NOMO-1 treated with dmso at 0.1 percent for 144 hours (cell line): ENCODE measurements around the gene LEFTY1.
"Not testable (repeated sequence)": the region's sequence is repeated elsewhere in the genome, so short reads cannot be mapped to it uniquely, and the experiment has no call there.

Source experiments
- DNase-seq: peaks from one replicate; lab custom pipeline; 2025; ENCODE audit not compliant: unreplicated experiment; lab: John Stamatoyannopoulos, UW

LEFTY1 gene

DNA sequence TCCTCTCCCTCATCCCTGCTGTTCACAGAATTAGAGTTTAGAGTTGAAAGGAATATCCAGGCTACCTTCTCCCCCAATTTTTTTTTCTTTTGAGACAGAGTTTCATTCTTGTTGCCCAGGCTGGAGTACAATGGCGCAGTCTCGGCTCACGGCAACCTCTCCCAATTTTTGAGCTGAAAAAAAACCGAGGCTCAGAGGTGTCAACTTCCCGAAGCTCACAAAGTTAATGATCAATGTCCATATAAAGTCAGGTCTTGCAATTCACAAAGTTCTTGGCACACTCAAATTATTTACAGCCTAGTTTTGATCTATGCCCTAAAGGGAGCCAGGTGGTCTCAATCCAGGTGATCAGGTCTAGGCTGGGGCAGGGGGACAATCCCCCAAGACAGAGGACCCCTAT, 797 bp upstream of the LEFTY1 start:
- no peak for DNase-seq

DNA sequence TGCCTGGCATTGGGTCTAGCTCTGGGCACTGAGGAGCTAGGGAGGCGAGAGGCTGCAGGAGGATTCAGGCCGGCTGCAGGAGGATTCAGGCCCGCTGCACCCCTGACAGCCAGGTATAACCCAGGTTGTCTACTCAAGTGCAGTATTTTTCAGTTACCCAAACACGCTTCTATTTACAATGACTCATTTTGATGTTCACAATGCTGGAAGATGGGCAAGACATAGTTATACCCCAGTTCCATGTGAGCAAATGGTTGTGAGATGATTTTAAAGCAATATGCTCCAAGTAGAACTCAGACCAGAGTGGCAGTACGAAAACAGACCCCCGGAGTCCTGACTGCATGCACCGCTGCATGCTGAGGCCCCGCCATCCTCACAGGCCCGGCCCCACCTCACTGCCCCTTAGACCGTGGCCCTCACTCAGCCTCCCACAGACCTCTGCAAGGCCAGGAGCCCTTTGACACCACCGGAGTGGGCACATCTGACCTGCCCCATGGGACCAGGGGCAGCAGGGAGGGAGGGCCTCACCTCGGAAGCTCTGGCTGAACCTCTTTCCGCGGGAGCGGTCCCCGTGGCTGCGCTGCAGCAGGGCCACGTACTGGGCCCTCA, 553 bp downstream of the LEFTY1 start:
- no peak for DNase-seq

DNA sequence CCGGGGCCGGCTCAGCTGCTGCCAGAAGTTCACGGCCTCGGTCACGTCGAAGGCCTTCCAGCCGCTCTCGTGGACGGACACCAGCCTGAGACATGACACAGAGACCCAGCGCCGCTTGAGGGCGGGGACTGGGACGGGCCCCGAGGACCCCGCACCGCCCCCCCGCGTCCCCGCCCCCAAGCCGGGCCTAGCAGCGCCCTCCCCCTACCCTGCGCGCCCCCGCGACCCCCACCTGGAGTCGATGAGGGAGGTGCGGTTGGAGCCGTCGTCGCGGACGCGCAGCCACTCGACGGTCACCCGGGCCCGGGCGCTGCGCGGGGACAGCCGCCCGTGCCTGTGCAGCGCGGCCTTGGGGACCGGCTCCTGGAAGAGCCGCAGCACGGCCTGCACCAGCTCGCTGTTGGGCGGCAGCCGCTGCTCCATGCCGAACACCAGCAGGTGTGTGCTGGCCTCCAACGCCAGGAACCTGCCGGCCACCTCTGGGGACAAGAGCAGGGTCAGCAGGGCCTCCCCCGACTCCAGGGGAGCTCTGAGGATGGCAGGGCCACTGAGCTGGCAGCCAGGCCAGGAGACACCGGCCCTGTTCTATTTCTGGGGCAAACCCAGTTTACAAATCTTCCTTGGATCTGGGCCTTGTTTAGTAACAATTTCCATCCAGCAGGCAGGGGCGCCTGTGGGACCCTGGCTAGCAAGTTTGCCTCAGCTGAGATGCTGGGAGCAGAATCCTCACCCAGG, 1.2 kb downstream of the LEFTY1 start:
- not testable (repeated sequence) for DNase-seq

DNA sequence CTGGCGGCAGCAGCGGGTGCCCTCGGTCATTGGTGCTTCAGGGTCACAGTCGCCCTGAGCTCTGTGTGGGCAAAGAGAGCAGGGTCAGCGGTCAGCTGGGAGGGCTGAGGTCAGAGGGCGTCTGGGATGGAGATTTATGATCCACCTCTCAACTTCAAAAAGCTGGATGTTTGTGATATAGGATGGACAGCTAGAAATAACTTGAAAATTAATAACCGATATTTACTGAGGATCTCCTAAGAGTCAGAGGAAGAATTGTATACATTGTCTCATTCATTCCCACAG, 2.0 kb downstream of the LEFTY1 start:
- DNase-seq: no peak

DNA sequence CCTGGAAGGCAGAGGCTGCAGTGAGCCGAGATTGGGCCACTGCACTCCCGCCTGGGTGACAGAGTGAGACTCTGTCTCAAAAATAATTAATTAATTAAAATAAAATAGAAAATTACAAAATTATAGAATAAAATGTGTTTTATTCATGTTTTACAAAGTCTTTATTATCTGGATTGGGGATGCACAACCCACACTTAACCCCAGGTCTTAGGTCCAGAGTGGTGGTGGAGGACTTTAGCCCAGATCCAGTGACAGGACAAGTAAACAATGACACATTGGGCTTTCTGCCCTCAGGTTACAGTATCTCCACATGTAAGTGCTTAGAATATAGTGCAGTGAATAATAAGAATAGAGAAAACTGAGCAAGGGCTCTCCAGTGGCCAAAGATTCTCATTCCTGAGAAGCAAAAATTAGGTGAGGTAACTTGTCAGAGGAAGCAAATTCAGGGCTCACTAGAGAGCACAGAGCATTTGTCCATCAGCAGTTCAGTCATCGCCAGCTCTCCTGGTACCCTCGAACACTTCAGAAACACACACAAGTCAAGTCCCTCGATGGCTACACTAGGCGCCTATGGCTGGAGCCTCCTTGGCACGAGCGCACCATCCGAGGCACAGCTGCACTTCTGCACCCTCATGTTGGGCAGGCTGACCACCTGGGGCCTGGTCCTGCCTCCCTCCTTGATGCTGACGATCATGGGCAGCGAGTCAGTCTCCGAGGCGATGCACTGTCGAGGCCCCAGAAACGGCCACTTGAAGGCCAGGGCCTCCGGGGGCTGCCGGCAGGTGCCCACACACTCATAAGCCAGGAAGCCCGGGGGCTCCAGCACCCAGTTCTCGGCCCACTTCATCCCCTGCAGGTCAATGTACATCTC, 2.6 kb downstream of the LEFTY1 start:
- DNase-seq: no peak

DNA sequence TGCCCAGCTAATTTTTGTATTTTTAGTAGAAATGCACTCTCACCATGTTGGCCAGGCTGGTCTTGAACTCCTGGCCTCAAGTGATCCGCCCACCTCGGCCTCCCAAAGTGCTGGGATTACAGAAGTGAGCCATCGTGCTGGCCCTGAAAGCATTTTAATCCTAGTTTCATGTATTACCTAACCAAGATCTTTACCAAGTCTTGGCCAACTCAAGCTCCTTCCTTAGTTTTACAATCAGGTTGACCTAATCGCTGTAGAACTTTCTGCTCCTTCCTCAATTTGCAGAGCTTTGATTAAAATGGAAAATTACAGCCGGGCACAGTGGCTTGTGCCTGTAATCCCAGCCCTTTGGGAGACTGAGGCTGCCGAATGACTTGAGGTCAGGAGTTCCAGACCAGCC, 3.6 kb downstream of the LEFTY1 start:
- DNase-seq: peak; percentile 72

DNA sequence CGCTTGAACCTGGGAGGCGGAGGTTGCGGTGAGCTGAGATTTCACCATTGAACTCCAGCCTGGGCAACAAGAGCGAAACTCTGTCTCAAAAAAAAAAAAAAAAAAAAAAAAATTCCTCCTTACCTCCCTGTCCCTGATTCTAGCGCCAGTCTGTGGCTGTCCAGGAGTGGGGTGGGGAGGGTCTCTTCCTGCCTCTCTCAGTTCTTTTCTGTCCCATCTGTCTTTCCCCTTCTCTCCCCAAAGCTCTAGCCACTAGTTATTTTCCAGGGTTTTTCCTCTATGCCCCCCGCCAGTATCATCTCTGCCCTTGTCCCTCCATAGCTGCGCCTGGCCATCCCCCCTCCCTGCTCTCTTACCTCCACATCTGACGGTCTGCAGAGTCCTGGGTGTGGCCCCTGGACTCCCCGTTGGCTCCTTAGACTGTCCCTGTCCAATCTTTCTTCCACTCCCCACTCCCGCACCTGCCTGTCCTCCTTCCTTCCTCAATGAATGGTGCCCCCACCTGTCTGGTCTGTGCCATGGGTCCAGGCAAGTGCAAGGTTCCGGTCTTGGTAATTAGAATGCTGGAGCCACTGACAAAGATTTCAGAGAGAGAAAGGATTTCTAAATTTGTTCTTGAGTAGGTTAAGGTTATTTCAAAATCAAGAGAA, 5.2 kb downstream of the LEFTY1 start:
- no peak for DNase-seq

DNA sequence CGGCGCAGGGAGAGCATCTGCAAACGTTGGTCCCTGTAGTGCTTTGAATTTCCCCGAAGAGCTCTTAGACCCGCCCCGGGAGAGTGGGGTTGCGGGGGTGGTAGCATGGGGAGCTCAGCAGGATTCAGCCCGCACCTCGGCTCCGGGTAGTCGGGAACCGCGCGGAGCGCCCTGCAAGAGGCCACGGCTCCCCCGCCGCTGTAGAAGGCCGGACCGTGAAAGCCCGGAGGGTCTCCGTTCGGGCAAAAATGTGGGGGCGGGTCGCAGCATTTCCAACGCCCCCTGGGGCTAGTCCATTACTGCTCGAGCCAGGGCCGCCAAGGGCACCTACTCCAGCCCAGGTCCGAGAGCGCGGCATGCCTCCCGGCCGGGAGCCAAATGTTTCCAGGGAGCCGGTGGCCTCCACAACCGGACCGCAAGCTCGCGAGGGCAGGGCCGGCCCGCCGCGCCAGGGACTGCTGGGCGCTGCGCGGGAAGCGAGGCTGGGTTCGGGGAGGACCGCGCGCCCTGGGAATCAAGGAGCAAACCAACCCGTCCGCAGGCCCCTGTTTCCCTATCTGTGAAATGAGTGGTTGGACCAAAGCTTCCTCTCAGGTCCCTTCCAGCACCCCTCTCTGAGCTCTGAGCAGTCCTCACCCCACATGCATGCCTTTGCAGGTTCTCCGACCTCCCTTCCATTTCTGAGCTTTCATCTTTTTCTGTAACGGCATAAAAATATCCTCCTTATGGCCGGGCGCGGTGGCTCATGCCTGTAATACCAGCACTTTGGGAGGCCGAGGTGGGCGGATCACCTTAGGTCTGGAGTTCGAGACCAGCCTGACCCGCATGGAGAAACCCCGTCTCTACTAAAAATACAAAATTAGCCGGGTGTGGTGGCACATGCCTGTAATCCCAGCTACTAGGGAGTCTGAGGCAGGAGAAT, 6.0 kb downstream of the LEFTY1 start:
- peak; percentile 5 for DNase-seq

DNA sequence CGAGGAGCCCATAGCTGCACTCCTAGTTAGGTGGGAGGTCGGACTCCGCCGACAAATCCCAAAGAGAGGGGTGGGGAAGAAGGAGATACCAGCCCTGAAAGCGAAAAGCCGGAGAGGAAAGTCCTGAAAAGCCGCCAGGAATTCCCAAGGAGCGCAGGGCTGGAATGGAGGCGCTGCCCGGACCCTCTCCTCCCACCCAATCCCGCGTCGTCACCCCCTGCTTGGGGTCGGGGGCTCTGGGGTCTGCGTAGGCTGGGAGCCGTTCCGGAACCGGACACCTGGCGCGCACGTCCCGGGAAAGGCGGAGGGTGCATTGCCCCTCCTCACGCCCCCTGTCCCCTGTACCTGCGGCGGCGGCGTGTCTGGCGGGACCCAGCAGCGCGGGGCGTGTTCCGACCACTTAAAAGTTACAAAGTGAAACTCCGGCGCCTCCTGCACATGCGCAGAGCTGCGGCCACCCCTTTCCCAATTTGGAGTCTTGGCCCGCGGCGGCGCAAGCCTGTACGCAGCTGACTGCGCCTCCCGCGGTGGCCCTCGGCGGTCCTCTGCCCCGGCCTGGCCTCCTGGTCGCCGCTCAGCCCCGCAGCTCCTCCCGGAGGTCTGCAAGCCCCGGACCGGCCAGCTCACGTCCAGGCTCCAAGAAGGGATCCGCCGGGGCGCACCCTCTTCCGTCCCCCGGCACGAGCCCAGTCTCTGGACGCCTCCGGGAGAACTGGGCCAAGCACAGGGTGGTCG, 6.8 kb downstream of the LEFTY1 start, which contains the start of gene TMEM63A:
TMEM63A (minus strand) TSS at position 422 of the 735 bp plus-strand sequence. CDS start 4,800 bp downstream, outside the sequence.
- DNase-seq: peak; percentile 77

DNA sequence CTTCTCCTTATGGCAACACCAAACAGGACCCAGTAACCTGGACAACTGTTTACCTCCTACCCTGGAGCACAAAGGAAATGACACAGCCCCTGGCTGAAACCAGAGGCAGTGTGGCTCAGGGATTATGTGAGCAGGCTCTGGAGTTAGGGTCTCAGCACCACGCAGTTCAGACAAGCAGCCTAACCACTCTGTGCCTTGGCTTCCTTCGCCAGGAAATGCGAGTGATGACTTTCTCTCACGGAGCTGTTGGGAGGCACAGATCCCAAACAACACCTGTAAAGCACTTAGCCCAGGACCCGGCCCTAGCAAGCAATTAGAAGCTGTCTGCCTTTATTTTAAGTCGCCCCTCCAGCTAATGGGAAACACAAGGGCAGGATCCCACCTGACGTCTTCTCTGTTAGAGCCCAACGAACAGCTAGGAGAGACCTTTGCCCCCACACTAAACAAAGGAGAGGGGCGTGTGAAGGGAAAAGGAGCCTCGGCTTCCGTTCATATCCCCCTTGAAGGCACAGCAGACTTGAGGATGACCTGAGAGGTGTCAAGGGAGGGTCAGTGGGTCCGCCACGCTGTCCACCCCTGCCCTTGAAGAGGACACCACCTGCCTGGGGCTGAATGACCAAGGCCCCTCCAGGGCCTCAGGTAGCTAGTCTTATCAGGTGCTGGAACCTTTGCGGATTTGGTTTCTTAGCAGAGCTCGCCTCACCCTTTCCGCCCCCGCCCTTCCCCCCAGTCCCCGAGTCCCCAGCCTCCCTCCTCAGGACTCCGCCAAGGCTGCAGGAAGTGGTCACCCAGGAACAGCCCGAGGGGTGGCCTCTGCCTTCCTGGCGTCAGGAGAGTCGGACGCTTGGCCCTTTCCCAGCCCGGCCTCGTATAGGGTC, 7.6 kb downstream of the LEFTY1 start:
- no peak for DNase-seq

DNA sequence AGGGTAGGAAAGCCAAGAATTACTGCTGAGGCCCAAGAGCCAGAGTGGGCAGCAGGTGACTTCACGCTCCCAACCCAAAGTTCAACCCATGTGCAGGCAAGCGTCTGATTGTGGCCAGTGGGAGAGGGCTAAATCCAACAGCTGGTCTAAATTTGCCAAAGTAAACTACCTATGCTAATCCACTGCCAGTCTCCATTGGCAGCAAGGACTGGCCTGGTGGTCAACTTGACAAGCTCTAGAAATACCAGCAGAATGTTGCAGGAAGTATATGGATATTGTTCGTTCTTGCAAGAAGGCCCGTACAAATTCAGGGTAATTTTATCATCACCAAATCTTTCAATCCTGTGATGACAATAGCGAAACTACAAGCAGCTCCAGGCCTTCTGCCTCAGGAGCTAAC, 8.3 kb downstream of the LEFTY1 start:
- no peak for DNase-seq

DNA sequence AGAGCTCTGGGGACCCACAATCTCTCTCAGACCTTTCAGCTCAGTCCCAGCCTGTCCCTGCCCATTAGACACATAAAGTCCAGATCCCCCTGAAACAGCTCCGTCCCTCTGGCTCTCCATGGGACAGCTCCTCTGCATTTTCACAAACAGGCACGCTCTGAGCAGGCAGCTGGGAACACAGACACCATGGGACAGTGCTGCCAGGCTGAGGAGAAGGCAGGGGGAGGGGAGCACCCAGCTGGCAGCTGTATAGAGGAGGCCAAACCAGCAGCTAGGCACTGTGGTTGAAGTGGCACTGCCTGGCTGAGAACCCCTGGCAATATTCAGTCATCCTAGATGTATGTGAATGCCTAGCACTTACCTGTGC, 8.7 kb downstream of the LEFTY1 start:
- no peak for DNase-seq

DNA sequence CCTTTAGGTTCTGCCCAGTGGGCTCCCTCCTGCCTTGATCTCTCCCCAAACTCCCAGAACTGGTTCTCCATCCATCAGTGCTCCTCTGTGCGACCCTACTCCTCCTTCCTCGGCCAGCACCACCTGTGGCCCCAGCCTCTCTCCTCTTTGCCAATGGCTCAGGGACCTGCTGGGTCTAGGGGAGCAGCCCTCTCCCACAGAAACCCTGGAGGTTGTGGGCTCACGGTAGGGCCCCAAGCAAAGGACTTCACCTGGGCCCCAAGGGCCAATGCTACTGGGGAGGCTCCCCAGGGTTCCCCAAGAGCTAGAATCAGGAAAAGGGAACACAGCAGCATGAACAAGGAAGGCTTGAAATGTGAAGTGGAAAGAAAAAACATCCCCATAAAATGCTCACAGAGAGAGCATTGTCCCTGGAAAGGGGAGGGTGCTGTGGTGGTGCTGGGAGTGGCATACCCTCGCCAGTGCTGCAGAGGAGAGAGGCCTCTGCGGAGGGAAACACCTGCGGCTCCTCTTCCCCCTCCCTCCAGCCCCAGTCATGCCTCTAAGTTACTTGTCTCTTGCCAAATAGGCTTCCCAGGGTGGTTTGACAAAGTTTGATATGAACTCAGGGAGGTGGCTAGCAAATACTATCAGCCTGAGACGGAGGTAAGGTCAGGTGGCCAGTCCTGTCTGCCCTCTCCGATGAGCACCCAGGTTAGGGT, 9.3 kb downstream of the LEFTY1 start:
- DNase-seq: no peak

DNA sequence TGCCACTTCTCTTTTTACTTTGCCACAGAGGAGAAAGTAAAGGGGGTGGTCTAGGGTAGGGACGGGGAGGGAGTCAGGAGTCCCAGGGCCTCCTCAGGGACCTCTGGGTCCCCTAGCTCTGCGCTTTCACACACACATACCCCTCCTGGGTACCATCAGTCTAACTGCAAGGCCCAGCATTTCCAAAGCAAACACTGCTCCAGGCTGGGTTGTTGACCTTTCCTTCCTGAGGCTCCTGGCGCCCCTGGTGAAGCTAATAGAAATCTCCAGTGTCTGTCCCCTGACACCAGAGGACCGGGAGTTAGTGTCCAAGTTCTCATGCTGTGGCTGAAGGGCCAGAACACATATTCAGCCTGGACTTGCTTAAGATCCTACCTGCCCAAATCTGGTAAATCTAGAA, 10.7 kb downstream of the LEFTY1 start:
- DNase-seq: no peak

DNA sequence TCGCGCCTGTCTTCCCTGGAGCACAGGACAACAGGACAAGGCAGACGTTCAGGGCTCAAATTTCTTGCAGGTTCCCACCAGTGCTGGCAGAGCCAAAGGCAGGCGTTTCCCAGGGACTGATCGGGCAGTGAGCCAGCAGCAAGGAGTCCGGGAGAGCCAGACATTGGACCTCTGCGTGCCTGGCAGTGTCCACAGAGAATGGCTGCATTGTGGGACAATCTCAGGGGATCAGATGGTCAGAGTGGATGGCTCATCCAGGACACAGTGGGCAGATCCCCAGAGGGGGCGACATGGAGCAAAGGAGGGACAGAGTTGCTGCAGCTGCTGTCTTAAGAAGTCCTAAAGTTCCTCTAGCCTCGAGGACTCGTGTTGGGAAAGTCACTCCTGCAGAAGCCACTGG, 11.4 kb downstream of the LEFTY1 start:
- no peak for DNase-seq

DNA sequence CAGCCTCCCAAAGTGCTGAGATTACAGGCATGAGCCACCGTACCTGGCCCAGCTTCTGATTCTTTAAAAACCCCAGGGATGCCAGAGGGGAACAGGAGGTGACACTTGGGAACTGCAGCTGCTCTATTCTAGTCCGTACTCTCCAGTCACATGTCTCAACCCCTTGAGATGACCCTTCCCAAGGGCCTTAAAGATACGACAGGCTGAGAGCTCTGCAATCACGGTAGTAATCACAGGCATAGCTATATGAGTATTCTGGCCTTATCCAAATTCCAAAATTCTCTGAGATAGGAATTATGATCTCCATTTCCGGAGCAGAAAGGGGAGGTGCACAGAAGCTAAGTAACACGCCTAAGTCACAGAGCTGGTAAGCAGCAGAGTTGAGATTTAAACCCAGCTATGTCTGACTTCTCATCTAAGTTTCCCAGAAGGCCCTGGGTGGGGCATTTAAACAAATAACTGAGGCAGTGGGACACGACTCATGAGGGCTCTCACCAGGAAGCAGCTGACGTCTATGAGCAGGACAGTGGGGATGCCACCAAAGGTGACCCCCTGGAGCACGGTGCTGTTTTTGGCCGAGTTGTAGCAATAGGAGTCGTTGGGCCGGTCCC, 11.9 kb downstream of the LEFTY1 start:
- no peak for DNase-seq

DNA sequence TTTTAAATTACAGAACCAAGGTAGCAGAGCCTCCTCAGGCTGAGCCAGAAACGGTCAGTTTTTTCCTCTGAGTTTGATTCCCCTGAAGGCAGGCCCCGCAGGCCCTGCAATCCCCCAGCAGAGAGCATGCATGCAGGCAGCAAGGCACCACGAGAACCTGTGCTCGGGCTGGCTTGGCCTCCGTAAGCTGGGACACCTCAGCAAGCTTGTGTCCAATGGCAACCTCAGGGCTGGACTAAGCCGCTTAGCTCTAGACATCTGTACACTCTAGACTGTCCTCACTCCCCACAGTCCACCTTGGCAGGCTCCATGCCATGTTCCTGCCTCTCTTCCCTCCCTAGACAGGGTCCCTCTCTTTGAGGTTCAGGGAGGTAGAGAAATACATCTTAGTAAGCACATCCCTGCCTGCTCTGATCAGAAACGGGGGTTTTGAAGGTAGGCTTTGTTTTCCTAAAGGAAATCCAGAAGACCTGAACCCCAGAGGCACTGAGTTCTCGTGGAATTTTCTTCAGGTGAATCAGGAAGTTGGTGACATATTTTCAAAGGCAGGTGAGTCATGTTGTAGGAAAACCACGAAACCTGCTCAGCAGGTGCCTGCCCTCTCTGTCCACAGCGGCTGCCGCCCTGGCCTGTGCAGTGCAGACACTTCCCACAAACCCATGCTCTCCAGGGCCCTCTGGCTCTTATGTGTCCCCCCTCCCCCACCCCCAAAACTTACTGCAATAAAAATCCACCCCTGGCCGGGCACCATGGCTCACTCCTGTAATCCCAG, 13.7 kb downstream of the LEFTY1 start:
- no peak for DNase-seq
